WTC11 (cell line): ENCODE measurements around the gene NAA40.

ENCODE experiments used
- CTCF ChIP-seq: fragments of 200-600 bp; IDR thresholded peaks from 2 replicates; pipeline ENCODE4 v1.8.0; 2022; ENCODE audit warnings: antibody characterized with exemption
- NR1H2 ChIP-seq: sonication (generic); formaldehyde crosslinking; IDR thresholded peaks from 2 replicates; pipeline ENCODE4 v1.9.0; 2021; ENCODE audit warnings: mild to moderate bottlenecking, moderate library complexity, missing genetic modification reagents
- SP1 ChIP-seq: sonication (generic); formaldehyde crosslinking; conservative IDR thresholded peaks from 2 replicates; pipeline ENCODE4 v1.8.1; 2022; ENCODE audit warnings: missing genetic modification reagents
- ZBTB21 ChIP-seq: sonication (generic); formaldehyde crosslinking; IDR thresholded peaks from 2 replicates; pipeline ENCODE4 v1.8.1; 2023; ENCODE audit warnings: mild to moderate bottlenecking, missing genetic modification reagents, borderline replicate concordance
- ZNF121 ChIP-seq: sonication (generic); formaldehyde crosslinking; IDR thresholded peaks from 2 replicates; pipeline ENCODE4 v1.8.0; 2023; ENCODE audit warnings: missing genetic modification reagents
- ZNF263 ChIP-seq: sonication (generic); formaldehyde crosslinking; IDR thresholded peaks from 2 replicates; pipeline ENCODE4 v1.8.1; 2022; ENCODE audit warnings: low read depth, mild to moderate bottlenecking, moderate library complexity, missing genetic modification reagents
- TF ChIP-seq, protein P1 (sequence below): sonication (generic); formaldehyde crosslinking; IDR thresholded peaks from 2 replicates; pipeline ENCODE4 v1.8.1; 2022; ENCODE audit warnings: low read depth, missing genetic modification reagents, borderline replicate concordance

DNA sequence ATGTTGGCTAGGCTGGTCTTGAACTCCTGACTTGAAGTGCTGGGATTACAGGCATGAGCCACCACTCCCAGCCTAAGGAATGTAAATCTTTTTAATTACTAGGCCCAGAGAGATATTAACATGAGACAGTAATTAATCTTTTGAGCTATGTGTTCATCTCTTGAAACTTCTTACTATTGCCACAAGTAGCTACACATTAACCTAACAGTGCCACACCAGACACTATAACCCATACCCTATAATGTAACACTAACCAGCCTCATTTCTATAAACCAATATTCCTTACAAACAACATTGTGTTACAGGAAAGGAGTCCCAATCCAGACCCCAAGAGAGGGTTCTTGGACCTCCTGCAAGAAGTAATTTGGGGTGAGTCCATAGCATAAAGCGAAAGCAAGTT lies 27.6 kb downstream of the NAA40 start:
- no peak for TF ChIP-seq CTCF
- TF ChIP-seq, protein P1, sequence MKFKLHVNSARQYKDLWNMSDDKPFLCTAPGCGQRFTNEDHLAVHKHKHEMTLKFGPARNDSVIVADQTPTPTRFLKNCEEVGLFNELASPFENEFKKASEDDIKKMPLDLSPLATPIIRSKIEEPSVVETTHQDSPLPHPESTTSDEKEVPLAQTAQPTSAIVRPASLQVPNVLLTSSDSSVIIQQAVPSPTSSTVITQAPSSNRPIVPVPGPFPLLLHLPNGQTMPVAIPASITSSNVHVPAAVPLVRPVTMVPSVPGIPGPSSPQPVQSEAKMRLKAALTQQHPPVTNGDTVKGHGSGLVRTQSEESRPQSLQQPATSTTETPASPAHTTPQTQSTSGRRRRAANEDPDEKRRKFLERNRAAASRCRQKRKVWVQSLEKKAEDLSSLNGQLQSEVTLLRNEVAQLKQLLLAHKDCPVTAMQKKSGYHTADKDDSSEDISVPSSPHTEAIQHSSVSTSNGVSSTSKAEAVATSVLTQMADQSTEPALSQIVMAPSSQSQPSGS (CRISPR knock-in tag), result no peak
- no peak for TF ChIP-seq ZBTB21 (CRISPR knock-in tag)
- TF ChIP-seq NR1H2, result no peak
- TF ChIP-seq ZNF121 (CRISPR knock-in tag), result no peak
- TF ChIP-seq ZNF263 (CRISPR knock-in tag), result no peak
- TF ChIP-seq SP1 (CRISPR knock-in tag), result no peak
